ENCODE data around the gene TRAPPC4. TPM values are rescaled to one million over a fixed set of nuclear protein-coding genes. Genes with fewer than 3 reads are reported as not detected.

TRAPPC4 gene
- total RNA-seq, 4 donors from 2014 or later, result 37.4 to 105 (median 74.8) TPM

DNA sequence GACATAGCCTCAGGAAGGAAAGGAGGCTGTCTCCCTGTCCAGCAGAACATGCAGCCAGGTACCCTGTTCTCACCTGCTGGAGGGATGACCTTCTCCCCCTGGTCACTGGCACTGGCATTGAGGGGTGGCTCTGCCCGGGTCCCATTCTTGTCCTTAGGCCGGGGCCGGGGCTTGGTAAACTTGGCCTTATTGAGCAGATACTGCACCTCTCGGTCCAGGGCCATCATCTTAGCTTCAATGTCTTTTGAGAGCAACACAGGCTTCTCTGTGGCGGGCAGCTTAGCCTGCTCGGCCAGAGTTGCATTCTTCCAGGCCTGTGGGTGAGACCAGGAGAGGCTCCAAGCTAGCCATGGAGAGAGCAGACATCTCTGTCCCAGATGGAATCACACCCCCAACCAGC is 27.9 kb downstream of the TRAPPC4 start:
- H3K36me3 ChIP-seq, result peaks cover 0 to 49% (median 15%) of the 10 kb centered on the region in 4 donors
- no peaks in the 10 kb centered on the region for H3K4me1 ChIP-seq
- DNase-seq, result no peak
- WGBS, 2 donors (ENCODE audit: low coverage in 1 of 2), result 98% methylated on average over 6 of the region's 6 CpGs; no CpG with 5 or more reads in 1 of the 2 donors
- no peak overlapping the region for H3K4me3 ChIP-seq
- no peaks in the 10 kb centered on the region for H3K27me3 ChIP-seq
- in situ Hi-C loops (cut with MboI; ENCODE audit: low pct_ligation_motif_present in 1 of 4, low pct_unique_long_range_greater_than_20kb in 1 of 4, low sequenced_read_pairs in 3 of 4), result no loop called here
- TF ChIP-seq EP300 (IDR thresholded peaks at IDR 0.05; ENCODE audit: low read depth) (no peak), POLR2AphosphoS5 (IDR thresholded peaks at IDR 0.05) (no peak), CTCF (IDR thresholded peaks at IDR 0.05) (no peak), POLR2A (IDR thresholded peaks at IDR 0.05) (no peak)
- intact Hi-C loops (cut with DNase I; ENCODE audit: low total_unique reads), result no loop called here
- H3K27ac ChIP-seq, result no peak overlapping the region
- H3K9me3 ChIP-seq, result no peaks in the 10 kb centered on the region

DNA sequence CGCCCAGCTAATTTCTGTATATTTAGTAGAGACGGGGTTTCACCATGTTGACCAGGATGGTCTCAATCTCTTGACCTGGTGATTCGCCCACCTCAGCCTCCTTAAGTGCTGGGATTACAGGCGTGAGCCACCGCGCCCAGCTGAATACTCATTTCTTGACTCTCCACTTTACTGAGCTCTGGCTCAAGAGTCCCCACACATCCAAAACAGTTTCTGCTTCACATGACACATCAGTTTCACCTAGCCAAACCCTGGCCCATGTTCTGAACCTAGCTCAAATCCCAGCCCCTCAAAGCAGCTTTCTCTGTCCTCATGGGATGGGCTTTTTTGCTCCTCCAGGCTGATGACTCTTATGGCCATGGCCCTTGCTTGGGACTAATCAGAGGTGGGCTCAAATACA is 28.6 kb downstream of the TRAPPC4 start:
- in situ Hi-C loops (cut with MboI; ENCODE audit: low pct_ligation_motif_present in 1 of 4, low pct_unique_long_range_greater_than_20kb in 1 of 4, low sequenced_read_pairs in 3 of 4) (no loop called here), intact Hi-C loops (cut with DNase I; ENCODE audit: low total_unique reads) (no loop called here)
- Histone ChIP-seq H3K9me3 (no peaks in the 10 kb centered on the region), H3K27ac (no peak overlapping the region), H3K4me3 (no peak overlapping the region), H3K36me3 (peaks cover 0 to 56% (median 18%) of the 10 kb centered on the region in 4 donors), H3K27me3 (no peaks in the 10 kb centered on the region), H3K4me1 (no peaks in the 10 kb centered on the region)
- DNase-seq, result no peak
- 85% methylated on average over 6 of the region's 6 CpGs; no CpG with 5 or more reads in 1 of the 2 donors for WGBS, 2 donors (ENCODE audit: low coverage in 1 of 2)
- TF ChIP-seq POLR2A (IDR thresholded peaks at IDR 0.05), result no peak
- no peak for TF ChIP-seq CTCF (IDR thresholded peaks at IDR 0.05)
- no peak for TF ChIP-seq POLR2AphosphoS5 (IDR thresholded peaks at IDR 0.05)
- no peak for TF ChIP-seq EP300 (IDR thresholded peaks at IDR 0.05; ENCODE audit: low read depth)

GRCh38 chr11:119048644-119049043 is 30.1 kb downstream of the TRAPPC4 start:
- no peak for DNase-seq
- WGBS, 2 donors (ENCODE audit: low coverage in 1 of 2), result 91 to 94% methylated on average over 7 to 9 of the region's 9 CpGs
- Histone ChIP-seq H3K27me3 (no peaks in the 10 kb centered on the region), H3K9me3 (no peaks in the 10 kb centered on the region), H3K27ac (no peak overlapping the region), H3K4me3 (no peak overlapping the region), H3K4me1 (no peaks in the 10 kb centered on the region), H3K36me3 (peaks cover 0 to 70% (median 25%) of the 10 kb centered on the region in 4 donors)
- TF ChIP-seq EP300 (IDR thresholded peaks at IDR 0.05; ENCODE audit: low read depth), result no peak
- TF ChIP-seq CTCF (IDR thresholded peaks at IDR 0.05), result no peak
- no peak for TF ChIP-seq POLR2A (IDR thresholded peaks at IDR 0.05)
- intact Hi-C loops (cut with DNase I; ENCODE audit: low total_unique reads), result no loop called here
- in situ Hi-C loops (cut with MboI; ENCODE audit: low pct_ligation_motif_present in 1 of 4, low pct_unique_long_range_greater_than_20kb in 1 of 4, low sequenced_read_pairs in 3 of 4), result no loop called here

DNA sequence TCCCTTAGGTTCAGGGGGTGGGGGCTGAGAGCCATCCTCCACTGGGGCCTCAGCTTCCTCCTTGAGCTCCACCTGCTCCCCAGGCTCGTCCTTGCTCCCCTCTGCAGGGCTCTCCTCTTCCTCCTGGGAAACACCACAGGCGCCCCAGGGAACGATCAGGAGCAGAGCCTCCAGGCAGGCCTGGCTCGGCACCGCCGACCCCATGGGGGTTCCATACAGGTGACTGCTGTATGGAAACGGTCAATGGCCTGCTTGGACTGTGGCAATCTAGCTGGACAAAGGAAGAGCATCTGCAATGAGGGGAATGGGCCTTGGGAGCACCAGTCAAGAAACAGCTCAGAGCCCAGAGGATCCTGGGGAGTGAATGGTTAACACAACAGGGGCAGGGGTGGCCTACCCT is 30.5 kb downstream of the TRAPPC4 start:
- H3K36me3 ChIP-seq, result peaks cover 0 to 73% (median 28%) of the 10 kb centered on the region in 4 donors
- H3K27ac ChIP-seq, result no peak overlapping the region
- H3K27me3 ChIP-seq, result no peaks in the 10 kb centered on the region
- in situ Hi-C loops (cut with MboI; ENCODE audit: low pct_ligation_motif_present in 1 of 4, low pct_unique_long_range_greater_than_20kb in 1 of 4, low sequenced_read_pairs in 3 of 4), result no loop called here
- H3K9me3 ChIP-seq, result no peaks in the 10 kb centered on the region
- DNase-seq, result no peak
- H3K4me1 ChIP-seq, result no peaks in the 10 kb centered on the region
- intact Hi-C loops (cut with DNase I; ENCODE audit: low total_unique reads), result no loop called here
- TF ChIP-seq EP300 (IDR thresholded peaks at IDR 0.05; ENCODE audit: low read depth) (no peak), POLR2A (IDR thresholded peaks at IDR 0.05) (no peak), CTCF (IDR thresholded peaks at IDR 0.05) (no peak), POLR2AphosphoS5 (IDR thresholded peaks at IDR 0.05) (no peak)
- WGBS, 2 donors (ENCODE audit: low coverage in 1 of 2), result 87% methylated on average over 7 of the region's 7 CpGs; no CpG with 5 or more reads in 1 of the 2 donors
- no peak overlapping the region for H3K4me3 ChIP-seq

Data from transverse colon (tissue), 4 donors.